GM19468 (cell line): ENCODE results near the gene SLC35G2.
"Not testable (repeated sequence)": the region's sequence is repeated elsewhere in the genome, so short reads cannot be mapped to it uniquely, and the experiment has no call there.

ENCODE experiments used
- ATAC-seq: cut with Tn5 transposase; IDR thresholded peaks from one replicate; pipeline ENCODE4 v1.9.1; 2021; ENCODE audit warnings: mild to moderate bottlenecking, moderate library complexity, moderate number of reproducible peaks; ENCODE audit not compliant: unreplicated experiment; ENCODE audit errors: extremely low read depth

Gene SLC35G2

GRCh38 chr3:136883967-136884720 lies 65.2 kb downstream of the SLC35G2 start:
- no peak for ATAC-seq

- ATAC-seq = no peak
Measured at GRCh38 chr3:136885357-136886213, 66.7 kb downstream of the SLC35G2 start.

- no peak for ATAC-seq
Measured at GRCh38 chr3:136889947-136890346, 71.0 kb downstream of the SLC35G2 start.

GRCh38 chr3:136891934-136892855 lies 73.3 kb downstream of the SLC35G2 start:
- ATAC-seq = no peak

GRCh38 chr3:136893848-136894443 lies 75.0 kb downstream of the SLC35G2 start:
- ATAC-seq = no peak

- ATAC-seq = not testable (repeated sequence)
Measured at GRCh38 chr3:136897171-136897570, 78.2 kb downstream of the SLC35G2 start.

- no peak for ATAC-seq
Measured at GRCh38 chr3:136898549-136898948, 79.6 kb downstream of the SLC35G2 start.

- no peak for ATAC-seq
Measured at GRCh38 chr3:136898954-136899353, 80.0 kb downstream of the SLC35G2 start.

- ATAC-seq = no peak
Measured at GRCh38 chr3:136899622-136900158, 80.8 kb downstream of the SLC35G2 start.

GRCh38 chr3:136900694-136901093 lies 81.8 kb downstream of the SLC35G2 start:
- not testable (repeated sequence) for ATAC-seq

- no peak for ATAC-seq
Measured at GRCh38 chr3:136901391-136901790, 82.5 kb downstream of the SLC35G2 start.

GRCh38 chr3:136902530-136902929 lies 83.6 kb downstream of the SLC35G2 start:
- not testable (repeated sequence) for ATAC-seq

- ATAC-seq = no peak
Measured at GRCh38 chr3:136903899-136904298, 85.0 kb downstream of the SLC35G2 start.

- no peak for ATAC-seq
Measured at GRCh38 chr3:136904746-136905145, 85.8 kb downstream of the SLC35G2 start.
